Mesenchymal stem cell (in vitro differentiated cells and primary cell): ENCODE measurements around the gene CENPK.
"Not testable (repeated sequence)": the region's sequence is repeated elsewhere in the genome, so short reads cannot be mapped to it uniquely, and the experiment has no call there.

ENCODE experiments used
- DNase-seq: peaks from one replicate; pipeline ENCODE4 v3.0.0-alpha.2; 2013
- H2AFZ ChIP-seq: one replicate; pipeline ENCODE4 v1.6.1; 2013; ENCODE audit warnings: low read depth, mild to moderate bottlenecking, control low read depth, inconsistent platforms, low read length, moderate library complexity
- H2AK5ac ChIP-seq: 2 replicates; pipeline ENCODE4 v1.6.1; 2013; ENCODE audit warnings: low read length, moderate library complexity, mild to moderate bottlenecking, inconsistent platforms; ENCODE audit not compliant: severe bottlenecking
- H2BK120ac ChIP-seq: one replicate; pipeline ENCODE4 v1.6.1; 2013; ENCODE audit warnings: low read depth, mild to moderate bottlenecking, inconsistent platforms, low read length, moderate library complexity
- H2BK12ac ChIP-seq, 2 experiments: one replicate each; pipeline ENCODE4 v1.6.1; 2013; ENCODE audit warnings: inconsistent platforms in 2 of 2, low read length in 2 of 2, mild to moderate bottlenecking in 2 of 2, moderate library complexity in 2 of 2, control low read depth in 1 of 2
- H2BK15ac ChIP-seq: one replicate; pipeline ENCODE4 v1.6.1; 2013; ENCODE audit warnings: mild to moderate bottlenecking, low read depth, inconsistent platforms; ENCODE audit not compliant: poor library complexity, severe bottlenecking
- H2BK5ac ChIP-seq: 2 replicates; pipeline ENCODE4 v1.6.1; 2013; ENCODE audit warnings: low read depth, mild to moderate bottlenecking, low read length, control low read depth, inconsistent platforms; ENCODE audit not compliant: poor library complexity, severe bottlenecking
- H3K14ac ChIP-seq, 2 experiments: one replicate each; pipeline ENCODE4 v1.6.1; 2013; ENCODE audit warnings: inconsistent platforms in 2 of 2, low read length in 2 of 2, control low read depth in 1 of 2, mild to moderate bottlenecking in 1 of 2, moderate library complexity in 1 of 2
- H3K18ac ChIP-seq, 2 experiments: one replicate each; pipeline ENCODE4 v1.6.1; 2013; ENCODE audit warnings: inconsistent platforms in 2 of 2, low read length in 2 of 2, control low read depth in 1 of 2, low read depth in 1 of 2, mild to moderate bottlenecking in 1 of 2
- H3K23ac ChIP-seq, 2 experiments: one replicate each; pipeline ENCODE4 v1.6.1; 2013; ENCODE audit warnings: inconsistent platforms in 2 of 2, low read length in 2 of 2, mild to moderate bottlenecking in 2 of 2, moderate library complexity in 2 of 2, control low read depth in 1 of 2
- H3K27ac ChIP-seq: 2 replicates; pipeline ENCODE4 v1.5.1; 2013; ENCODE audit warnings: mild to moderate bottlenecking, moderate library complexity, low read length, control low read depth, inconsistent platforms; ENCODE audit not compliant: poor library complexity, severe bottlenecking
- H3K27me3 ChIP-seq, 2 experiments: 2 replicates each; pipeline versions ENCODE4 v1.6.1 to v1.7.0; 2013; ENCODE audit warnings: low read length in 2 of 2, mild to moderate bottlenecking in 2 of 2, moderate library complexity in 2 of 2, control low read depth in 1 of 2, inconsistent platforms in 1 of 2; ENCODE audit not compliant: control insufficient read depth in 1 of 2, insufficient read depth in 1 of 2
- H3K36me3 ChIP-seq, 2 experiments: 2 replicates each; pipeline versions ENCODE4 v1.6.1 to v1.7.0; 2013; ENCODE audit warnings: low read length in 2 of 2, control low read depth in 1 of 2, inconsistent platforms in 1 of 2, low read depth in 1 of 2, mild to moderate bottlenecking in 1 of 2; ENCODE audit not compliant: insufficient read depth in 2 of 2, control insufficient read depth in 1 of 2
- H3K4ac ChIP-seq, 2 experiments: one replicate each; pipeline ENCODE4 v1.6.1; 2013; ENCODE audit warnings: inconsistent platforms in 2 of 2, low read length in 2 of 2, mild to moderate bottlenecking in 2 of 2, moderate library complexity in 2 of 2, control low read depth in 1 of 2, low read depth in 1 of 2
- H3K4me1 ChIP-seq: 2 replicates; pipeline ENCODE4 v1.6.1; 2013; ENCODE audit warnings: low read depth, low read length, control low read depth; ENCODE audit not compliant: control insufficient read depth, insufficient read depth
- H3K4me2 ChIP-seq: 2 replicates; pipeline ENCODE4 v1.6.1; 2013; ENCODE audit warnings: low read length, mild to moderate bottlenecking, inconsistent platforms; ENCODE audit not compliant: poor library complexity, severe bottlenecking
- H3K4me3 ChIP-seq, 2 experiments: 2 replicates each; pipeline versions ENCODE4 v1.5.1 to v1.7.0; 2013; ENCODE audit warnings: low read length in 2 of 2, mild to moderate bottlenecking in 2 of 2, control low read depth in 1 of 2, low read depth in 1 of 2; ENCODE audit not compliant: insufficient read depth in 1 of 2
- H3K79me1 ChIP-seq: replicated peaks from 2 replicates; pipeline ENCODE4 v1.6.1; 2013; ENCODE audit warnings: mild to moderate bottlenecking, control low read depth, low read length, inconsistent platforms; ENCODE audit not compliant: poor library complexity, severe bottlenecking
- H3K9ac ChIP-seq: 2 replicates; pipeline ENCODE4 v1.7.0; 2013; ENCODE audit warnings: mild to moderate bottlenecking, low read length, moderate library complexity
- H3K9me3 ChIP-seq: 2 replicates; pipeline ENCODE4 v1.7.0; 2013; ENCODE audit warnings: mild to moderate bottlenecking, low read length; ENCODE audit not compliant: control insufficient read depth
- H4K8ac ChIP-seq: one replicate; pipeline ENCODE4 v1.6.1; 2013; ENCODE audit warnings: inconsistent platforms, mild to moderate bottlenecking, low read length, moderate library complexity
- H4K91ac ChIP-seq: one replicate; pipeline ENCODE4 v1.6.1; 2013; ENCODE audit warnings: mild to moderate bottlenecking, low read length, inconsistent platforms
- WGBS: methylation state at CpG from one replicate; pipeline ENCODE4 v1.1.7; 2013; ENCODE audit warnings: mixed read lengths; 5-methylcytosine and 5-hydroxymethylcytosine counted together

The CENPK gene

DNA sequence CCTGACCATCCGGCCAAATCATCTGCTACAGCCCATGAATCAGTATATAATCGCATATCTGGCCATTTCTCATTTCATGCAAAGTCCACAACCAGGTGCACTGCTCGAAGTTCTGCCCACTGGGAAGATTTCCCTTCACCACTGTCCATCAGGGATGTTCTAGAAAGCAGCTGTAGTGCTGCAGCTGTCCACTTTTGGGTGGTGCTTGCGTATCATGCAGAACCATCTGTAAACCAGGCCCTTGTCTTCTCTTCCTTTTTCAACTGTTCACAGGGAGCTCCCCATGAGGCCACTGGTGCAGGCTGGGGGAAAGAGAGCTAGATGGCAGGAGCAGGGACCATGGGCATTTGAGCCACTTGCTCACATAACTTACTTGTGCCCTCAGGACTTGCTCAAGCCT lies 73.8 kb downstream of the CENPK start:
- H3K27ac ChIP-seq, result no peak overlapping the region
- no peak for DNase-seq

DNA sequence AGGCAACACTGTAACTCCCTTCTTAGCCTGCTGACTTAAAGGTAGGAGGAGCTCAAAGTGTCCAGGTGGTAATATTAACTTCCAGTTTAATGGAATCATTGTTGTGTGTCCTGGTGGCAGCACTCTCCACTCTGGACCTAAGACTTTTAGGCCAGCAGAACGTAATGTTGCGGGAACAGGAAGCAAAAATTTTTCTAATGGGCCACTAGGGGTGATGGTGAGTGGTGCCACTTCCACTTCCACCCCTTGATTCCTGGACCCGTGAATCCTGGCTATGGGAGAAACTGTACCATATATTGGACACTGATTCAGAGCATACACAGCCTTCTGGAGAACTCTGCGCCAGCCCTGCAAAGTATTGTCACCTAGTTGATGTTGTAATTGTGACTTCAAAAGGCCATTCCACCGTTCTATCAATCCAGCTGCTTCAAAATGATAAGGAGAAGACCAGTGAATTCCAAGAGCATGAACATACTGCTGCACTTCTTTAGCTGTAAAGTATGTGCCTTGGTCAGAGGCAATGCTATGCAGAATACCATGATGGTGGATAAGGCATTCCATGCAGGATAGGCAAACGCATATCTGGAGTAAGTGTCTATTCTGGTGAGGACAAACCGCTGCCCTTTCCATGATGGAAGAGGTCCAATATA lies 74.8 kb downstream of the CENPK start:
- not testable (repeated sequence) for H3K14ac ChIP-seq, H3K4me2 ChIP-seq, H3K18ac ChIP-seq, H2BK12ac ChIP-seq, H3K27ac ChIP-seq, H4K91ac ChIP-seq, H2BK15ac ChIP-seq, H2AK5ac ChIP-seq, H2BK5ac ChIP-seq, H3K4ac ChIP-seq, H2BK120ac ChIP-seq, H3K79me1 ChIP-seq, DNase-seq, H2AFZ ChIP-seq, H3K9me3 ChIP-seq, H3K4me3 ChIP-seq, H3K4me1 ChIP-seq, H3K9ac ChIP-seq, H4K8ac ChIP-seq, H3K36me3 ChIP-seq, H3K27me3 ChIP-seq, H3K23ac ChIP-seq
- WGBS, result 86% methylated on average over 6 of the region's 7 CpGs

More for the DNA sequence above, 73.8 kb downstream of the CENPK start:
- no peaks in the 10 kb centered on the region for H3K79me1 ChIP-seq
- no peak overlapping the region for H3K14ac ChIP-seq
- H2AFZ ChIP-seq, result no peak overlapping the region
- 92% methylated on average over 3 of the region's 4 CpGs for WGBS
- no peaks in the 10 kb centered on the region for H3K36me3 ChIP-seq
- H3K4me1 ChIP-seq, result no peaks in the 10 kb centered on the region
- H4K91ac ChIP-seq, result no peak overlapping the region
- H2BK5ac ChIP-seq, result no peak overlapping the region
- H4K8ac ChIP-seq, result no peak overlapping the region
- H2BK12ac ChIP-seq, result no peak overlapping the region
- no peaks in the 10 kb centered on the region for H3K27me3 ChIP-seq
- H3K23ac ChIP-seq, result no peak overlapping the region
- H2AK5ac ChIP-seq, result no peak overlapping the region
- H2BK15ac ChIP-seq, result no peak overlapping the region
- H3K9me3 ChIP-seq, result no peaks in the 10 kb centered on the region
- no peak overlapping the region for H3K4ac ChIP-seq
- no peak overlapping the region for H3K4me3 ChIP-seq
- no peak overlapping the region for H2BK120ac ChIP-seq
- no peak overlapping the region for H3K4me2 ChIP-seq
- H3K18ac ChIP-seq, result no peak overlapping the region
- H3K9ac ChIP-seq, result no peak overlapping the region

DNA sequence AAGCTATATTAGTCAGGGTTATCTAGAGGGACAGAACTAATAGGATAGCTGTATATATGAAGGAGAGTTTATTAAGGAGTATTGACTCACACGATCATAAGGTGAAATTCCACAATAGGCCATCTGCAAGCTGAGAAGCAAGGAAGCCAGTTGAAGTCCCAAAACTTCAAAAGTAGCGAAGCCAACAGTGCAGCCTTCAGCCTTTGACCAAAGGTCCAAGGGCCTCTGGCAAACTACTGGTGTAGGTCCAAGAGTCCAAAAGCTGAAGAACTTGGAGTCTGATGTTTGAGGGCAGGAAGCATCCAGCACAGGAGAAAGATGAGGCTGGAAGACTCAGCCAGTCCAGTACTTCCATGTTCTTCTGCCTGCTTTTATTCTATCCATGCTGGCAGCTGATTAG lies 76.2 kb downstream of the CENPK start:
- H3K79me1 ChIP-seq, H3K18ac ChIP-seq, H3K4me1 ChIP-seq, H3K4ac ChIP-seq, H2BK5ac ChIP-seq, H4K91ac ChIP-seq, H4K8ac ChIP-seq, H3K4me2 ChIP-seq, H3K9ac ChIP-seq, H2AK5ac ChIP-seq, H2BK120ac ChIP-seq, H3K36me3 ChIP-seq, H3K14ac ChIP-seq, H3K4me3 ChIP-seq, DNase-seq, H3K27me3 ChIP-seq, H3K9me3 ChIP-seq, H3K27ac ChIP-seq, H3K23ac ChIP-seq, H2AFZ ChIP-seq, H2BK15ac ChIP-seq, H2BK12ac ChIP-seq: not testable (repeated sequence)
- WGBS, result 94% methylated on average over 2 of the region's 2 CpGs

DNA sequence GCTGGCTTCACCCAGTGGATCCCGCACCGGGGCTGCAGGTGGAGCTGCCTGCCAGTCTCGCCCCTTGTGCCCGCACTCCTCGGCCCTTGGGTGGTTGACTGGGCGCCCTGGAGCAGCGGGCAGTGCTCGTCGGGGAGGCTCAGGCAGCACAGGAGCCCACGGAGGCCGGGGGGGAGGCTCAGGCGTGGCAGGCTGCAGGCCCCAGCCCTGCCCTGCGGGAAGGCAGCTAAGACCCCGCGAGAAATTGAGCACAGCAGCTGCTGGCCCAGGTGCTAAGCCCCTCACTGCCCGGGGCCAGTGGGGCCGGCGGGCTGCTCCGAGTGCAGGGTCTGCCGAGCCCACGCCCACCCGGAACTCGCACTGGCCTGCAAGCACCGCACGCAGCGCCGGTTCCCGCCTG lies 77.6 kb downstream of the CENPK start:
- Histone ChIP-seq H3K9me3 (no peaks in the 10 kb centered on the region), H2BK12ac (no peak overlapping the region), H2AFZ (no peak overlapping the region), H3K36me3 (no peaks in the 10 kb centered on the region), H2BK15ac (no peak overlapping the region), H3K27me3 (no peaks in the 10 kb centered on the region), H3K23ac (no peak overlapping the region), H4K91ac (no peak overlapping the region), H2BK5ac (no peak overlapping the region), H2AK5ac (no peak overlapping the region), H3K4me3 (no peak overlapping the region), H2BK120ac (no peak overlapping the region), H3K18ac (no peak overlapping the region), H3K4me2 (no peak overlapping the region), H3K4me1 (no peaks in the 10 kb centered on the region), H3K9ac (no peak overlapping the region), H3K79me1 (no peaks in the 10 kb centered on the region), H4K8ac (no peak overlapping the region), H3K27ac (no peak overlapping the region), H3K14ac (no peak overlapping the region), H3K4ac (no peak overlapping the region)
- WGBS, result 98% methylated on average over 28 of the region's 28 CpGs
- no peak for DNase-seq
